ENCODE data around the gene R3HDML.
"Not testable (repeated sequence)": the region's sequence is repeated elsewhere in the genome, so short reads cannot be mapped to it uniquely, and the experiment has no call there.

DNA sequence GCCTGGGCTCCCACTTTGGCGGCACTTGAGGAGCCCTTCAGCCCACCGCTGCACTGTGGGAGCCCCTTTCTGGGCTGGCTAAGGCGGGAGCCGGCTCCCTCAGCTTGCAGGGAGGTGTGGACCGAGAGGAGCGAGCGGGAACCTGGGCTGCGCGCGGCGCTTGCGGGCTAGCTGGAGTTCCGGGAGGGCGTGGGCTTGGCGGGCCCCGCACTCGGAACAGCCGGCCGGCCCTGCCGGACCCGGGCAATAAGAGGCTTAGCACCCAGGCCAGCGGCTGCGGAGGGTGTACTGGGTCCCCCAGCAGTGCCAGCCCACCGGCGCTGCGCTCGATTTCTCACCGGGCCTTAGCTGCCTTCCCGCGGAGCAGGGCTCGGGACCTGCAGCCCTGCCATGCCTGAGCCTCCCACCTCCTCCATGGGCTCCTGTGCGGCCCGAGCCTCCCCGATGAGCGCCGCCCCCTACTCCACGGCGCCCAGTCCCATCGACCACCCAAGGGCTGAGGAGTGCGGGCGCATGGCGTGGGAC lies 37.8 kb upstream of the R3HDML start:
- not testable (repeated sequence) for TF ChIP-seq TGIF2 (CRISPR knock-in tag; IDR thresholded peaks at IDR 0.05); EP300 (IDR thresholded peaks at IDR 0.05; ENCODE audit: low read length); FOXA1 (IDR thresholded peaks at IDR 0.05; ENCODE audit: borderline replicate concordance); MAX (CRISPR knock-in tag; IDR thresholded peaks at IDR 0.05); SPI1 (IDR thresholded peaks at IDR 0.05; ENCODE audit: borderline replicate concordance, low read depth, low read length); CTCF (IDR thresholded peaks at IDR 0.05 in 2 of 3, conservative IDR thresholded peaks at IDR 0.05 in 1 of 3; ENCODE audit: insufficient read depth in 2 of 3, low read depth in 1 of 3, low read length in 3 of 3); SP1 (CRISPR knock-in tag; IDR thresholded peaks at IDR 0.05); SIX5 (IDR thresholded peaks at IDR 0.05; ENCODE audit: borderline replicate concordance in 1 of 2, insufficient read depth in 1 of 2, low read depth in 1 of 2, low read length in 2 of 2); STAT6 (CRISPR knock-in tag; IDR thresholded peaks at IDR 0.05); KDM1A (IDR thresholded peaks at IDR 0.05); ZZZ3 (IDR thresholded peaks at IDR 0.05); FOXK2 (conservative IDR thresholded peaks at IDR 0.05 in 1 of 2, IDR thresholded peaks at IDR 0.05 in 1 of 2; ENCODE audit: low read depth in 2 of 2)
- TF ChIP-seq, protein P1, sequence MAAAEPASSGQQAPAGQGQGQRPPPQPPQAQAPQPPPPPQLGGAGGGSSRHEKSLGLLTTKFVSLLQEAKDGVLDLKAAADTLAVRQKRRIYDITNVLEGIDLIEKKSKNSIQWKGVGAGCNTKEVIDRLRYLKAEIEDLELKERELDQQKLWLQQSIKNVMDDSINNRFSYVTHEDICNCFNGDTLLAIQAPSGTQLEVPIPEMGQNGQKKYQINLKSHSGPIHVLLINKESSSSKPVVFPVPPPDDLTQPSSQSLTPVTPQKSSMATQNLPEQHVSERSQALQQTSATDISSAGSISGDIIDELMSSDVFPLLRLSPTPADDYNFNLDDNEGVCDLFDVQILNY (CRISPR knock-in tag; IDR thresholded peaks at IDR 0.05) = not testable (repeated sequence)

Data from K562 (cell line).